Pons (tissue), 1 donor: Measurements from ENCODE around the gene C5AR2.
"Not testable (repeated sequence)": the region's sequence is repeated elsewhere in the genome, so short reads cannot be mapped to it uniquely, and the experiment has no call there.

ENCODE experiments used
- DNase-seq: peaks from one replicate; pipeline ENCODE4 v3.0.0-alpha.2; 2016; ENCODE audit warnings: low spot score

Gene C5AR2

DNA sequence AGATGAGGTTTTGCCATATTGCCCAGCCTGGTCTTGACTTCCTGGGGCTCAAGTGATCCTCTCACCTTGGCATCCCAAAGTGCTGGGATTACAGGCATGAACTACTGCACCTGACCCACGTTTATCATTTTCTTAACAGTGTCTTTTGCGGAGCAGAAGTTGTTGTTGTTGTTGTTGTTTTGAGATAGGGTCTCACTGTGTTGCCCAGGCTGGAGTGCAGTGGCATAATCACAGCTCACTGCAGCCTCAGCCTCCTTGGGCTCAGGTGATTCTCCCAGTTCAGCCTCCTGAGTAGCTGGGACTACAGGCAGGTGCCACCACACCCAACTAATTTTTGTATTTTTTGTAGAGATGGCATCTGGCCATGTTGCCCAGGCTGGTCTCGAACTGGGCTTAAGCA lies 55.6 kb downstream of the C5AR2 start:
- DNase-seq: not testable (repeated sequence)

DNA sequence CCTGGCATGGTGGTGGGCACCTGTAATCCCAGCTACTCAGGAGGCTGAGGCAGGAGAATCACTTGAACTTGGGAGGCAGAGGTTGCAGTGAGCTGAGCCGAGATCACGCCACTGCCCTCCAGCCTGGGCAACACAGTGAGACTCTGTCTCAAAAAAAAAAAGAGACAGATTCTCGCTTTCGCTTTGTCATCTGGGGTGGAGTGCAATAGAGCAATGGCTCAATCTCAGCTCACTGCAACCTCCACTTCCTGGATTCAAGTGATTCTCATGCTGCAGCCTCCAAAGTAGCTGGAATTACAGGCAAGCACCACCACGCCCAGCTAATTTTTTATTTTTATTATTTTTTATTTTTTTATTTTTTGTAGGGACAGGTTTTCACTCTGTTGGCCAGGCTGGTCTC lies 56.7 kb downstream of the C5AR2 start:
- not testable (repeated sequence) for DNase-seq

DNA sequence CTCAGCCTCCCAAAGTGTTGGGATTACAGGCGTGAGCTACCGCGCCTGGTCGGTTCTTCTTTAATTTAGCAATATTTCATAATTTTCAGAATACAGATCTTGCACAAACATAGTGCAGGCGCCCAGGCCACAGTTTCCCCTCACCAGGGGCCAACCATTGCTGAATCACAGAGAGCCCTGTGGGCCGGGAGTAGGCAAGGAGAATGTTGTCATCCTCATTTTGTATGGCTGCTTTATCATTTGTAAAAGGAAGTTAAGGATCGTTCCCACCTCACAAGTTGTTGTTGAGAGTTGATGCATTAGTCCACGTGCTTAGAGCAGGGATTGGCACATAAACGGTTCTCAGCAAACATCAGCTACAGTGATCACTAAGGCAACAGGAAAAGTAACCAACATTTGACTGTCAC lies 57.2 kb downstream of the C5AR2 start:
- no peak for DNase-seq

DNA sequence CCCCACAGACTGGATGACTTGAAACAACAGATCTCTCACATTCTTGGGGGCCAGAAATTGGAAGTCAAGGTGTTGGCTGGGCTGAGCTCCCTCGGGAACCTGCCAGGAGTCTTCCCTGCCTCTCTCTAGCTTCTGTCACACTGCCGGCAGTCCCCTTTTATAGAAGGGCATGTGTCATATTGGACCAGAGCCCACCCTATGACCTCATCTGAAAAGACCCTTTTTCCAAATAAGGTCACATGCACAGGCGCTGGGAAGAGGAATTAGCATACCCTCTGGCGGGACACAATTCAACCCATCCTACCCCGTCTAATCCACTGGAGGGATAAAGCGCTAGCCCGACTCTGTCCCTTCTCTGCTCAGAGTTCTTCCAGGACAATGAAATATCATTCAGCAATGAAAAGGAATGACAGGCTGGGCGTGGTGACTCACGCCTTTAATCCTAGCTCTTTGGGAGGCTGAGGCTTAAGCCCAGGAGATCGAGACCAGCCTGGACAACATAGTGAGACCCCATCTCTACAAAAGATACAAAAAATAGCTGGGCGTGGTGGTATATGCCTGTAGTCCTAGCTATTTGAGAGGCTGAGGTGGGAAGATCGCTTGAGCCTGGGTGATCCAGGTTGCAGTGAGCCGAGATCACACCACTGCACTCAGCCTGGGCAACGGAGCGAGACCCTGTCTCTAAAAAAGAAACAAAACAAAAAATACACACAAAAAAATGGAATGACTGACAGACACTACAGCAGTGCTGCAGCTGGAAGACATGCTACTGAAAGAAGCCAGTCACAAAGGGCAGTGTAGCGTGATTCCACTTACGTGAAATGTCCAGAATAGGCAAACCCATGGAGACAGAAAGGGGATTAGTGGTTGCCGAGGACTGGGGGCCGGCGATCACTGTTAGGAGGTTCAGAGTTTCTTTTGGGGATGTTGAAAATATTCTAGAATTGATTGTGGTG lies 58.8 kb downstream of the C5AR2 start:
- no peak for DNase-seq

DNA sequence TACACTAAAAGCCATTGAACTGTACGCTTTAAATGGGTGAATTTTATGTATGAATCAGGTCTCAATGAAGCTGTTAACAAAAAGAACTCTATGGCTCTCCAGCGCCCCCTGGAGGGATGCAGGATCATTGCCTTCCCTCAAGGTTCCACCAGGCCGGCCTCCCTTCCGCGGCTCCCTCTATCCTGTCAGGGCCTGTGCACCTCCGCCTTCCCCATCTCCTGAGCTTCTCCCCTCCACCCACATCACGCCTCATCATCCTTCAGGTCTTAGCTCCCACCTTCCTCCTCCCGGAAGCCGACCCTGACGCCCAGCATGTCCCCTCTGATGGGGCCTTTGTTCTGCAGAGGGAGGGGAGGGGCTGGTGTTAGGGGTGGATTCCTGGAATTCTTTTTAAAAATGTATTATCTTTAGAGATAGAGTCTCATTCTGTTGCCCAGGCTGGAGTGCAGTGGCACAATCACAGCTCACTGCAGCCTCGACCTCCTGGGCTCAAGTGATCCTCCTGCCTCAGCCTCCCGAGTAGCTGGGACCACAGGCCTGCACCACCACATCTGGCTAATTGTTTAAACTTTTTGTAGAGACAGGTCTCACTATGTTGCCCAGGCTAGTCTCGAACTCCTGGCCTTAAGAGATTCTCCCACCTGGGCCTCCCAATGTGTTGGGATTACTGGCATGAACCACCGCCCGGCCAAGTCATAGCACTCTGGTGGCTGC lies 59.7 kb downstream of the C5AR2 start:
- DNase-seq: peak; percentile 63
